HepG2 (cell line): Measurements from ENCODE around the gene HNRNPM. TPM values are rescaled to one million over a fixed set of nuclear protein-coding genes. Genes with fewer than 3 reads are reported as not detected.

ENCODE experiments used
- ARID2 ChIP-seq: sonication (generic); formaldehyde crosslinking; IDR thresholded peaks from 2 replicates; pipeline ENCODE4 v1.8.1; 2022; ENCODE audit warnings: mild to moderate bottlenecking, missing genetic modification reagents, borderline replicate concordance
- ATM ChIP-seq: fragments of 450-650 bp; IDR thresholded peaks from 2 replicates; pipeline ENCODE4 v1.7.1; 2017; ENCODE audit warnings: mild to moderate bottlenecking, borderline replicate concordance
- ATRX ChIP-seq: sonication (generic); formaldehyde crosslinking; IDR thresholded peaks from 2 replicates; pipeline ENCODE4 v1.4.0; 2020; ENCODE audit warnings: missing genetic modification reagents, borderline replicate concordance
- HES4 ChIP-seq: sonication (generic); formaldehyde crosslinking; IDR thresholded peaks from 2 replicates; pipeline ENCODE4 v1.9.0; 2021; ENCODE audit warnings: mild to moderate bottlenecking, missing genetic modification reagents, borderline replicate concordance
- KDM1A ChIP-seq: IDR thresholded peaks from 2 replicates; pipeline ENCODE4 v1.6.1; 2016; ENCODE audit warnings: missing compliant biosample characterization
- MEIS1 ChIP-seq: sonication (generic); formaldehyde crosslinking; IDR thresholded peaks from 2 replicates; pipeline ENCODE4 v1.9.0; 2021; ENCODE audit warnings: mild to moderate bottlenecking, missing genetic modification reagents, moderate library complexity, borderline replicate concordance
- MXI1 ChIP-seq: IDR thresholded peaks from 3 replicates; pipeline ENCODE4 v1.6.1; 2012; ENCODE audit warnings: low read depth, low read length, inconsistent platforms, borderline replicate concordance
- NRL ChIP-seq: sonication (generic); formaldehyde crosslinking; IDR thresholded peaks from 2 replicates; pipeline ENCODE4 v1.5.0; 2020; ENCODE audit warnings: missing genetic modification reagents, mild to moderate bottlenecking, moderate library complexity, borderline replicate concordance
- STAT5B ChIP-seq: sonication (generic); formaldehyde crosslinking; IDR thresholded peaks from 2 replicates; pipeline ENCODE4 v1.4.0; 2020; ENCODE audit warnings: missing genetic modification reagents
- ZFP90 ChIP-seq: sonication (generic); formaldehyde crosslinking; IDR thresholded peaks from 2 replicates; pipeline ENCODE4 v1.8.0; 2022; ENCODE audit warnings: missing genetic modification reagents, mild to moderate bottlenecking, inconsistent platforms, borderline replicate concordance
- ZNF138 ChIP-seq: sonication (generic); formaldehyde crosslinking; IDR thresholded peaks from 2 replicates; pipeline ENCODE4 v1.5.0; 2020; ENCODE audit warnings: mild to moderate bottlenecking, low read depth, missing genetic modification reagents
- ZNF180 ChIP-seq: sonication (generic); formaldehyde crosslinking; IDR thresholded peaks from 2 replicates; pipeline ENCODE4 v1.4.0; 2020; ENCODE audit warnings: low read depth, missing genetic modification reagents, borderline replicate concordance
- ZNF225 ChIP-seq: sonication (generic); formaldehyde crosslinking; IDR thresholded peaks from 2 replicates; pipeline ENCODE4 v1.4.0; 2020; ENCODE audit warnings: mild to moderate bottlenecking, missing genetic modification reagents
- ZNF333 ChIP-seq: sonication (generic); formaldehyde crosslinking; IDR thresholded peaks from 2 replicates; pipeline ENCODE4 v1.4.0; 2020; ENCODE audit warnings: mild to moderate bottlenecking, missing genetic modification reagents, borderline replicate concordance
- ZNF589 ChIP-seq: sonication (generic); formaldehyde crosslinking; conservative IDR thresholded peaks from 2 replicates; pipeline ENCODE4 v1.8.0; 2022; ENCODE audit warnings: mild to moderate bottlenecking, moderate library complexity, missing genetic modification reagents
- ZNF703 ChIP-seq: sonication (generic); formaldehyde crosslinking; IDR thresholded peaks from 2 replicates; pipeline ENCODE4 v1.5.1; 2020; ENCODE audit warnings: missing genetic modification reagents, mild to moderate bottlenecking, moderate library complexity, borderline replicate concordance
- polyA plus RNA-seq, 8 experiments: library from polyadenylated mRNA; depleted of rRNA in 3 of 8; stranded (reverse) in 7 of 8; unstranded in 1 of 8; fragments of >200 nt; fragmentation: Illumina TruSeq in 4 of 8; extraction: Trizol in 4 of 8; gene quantifications; 2 replicates each; pipeline versions ENCODE4 v1.2.1 to v1.2.3, GENCODE V29; 2011 to 2016; ENCODE audit warnings: low read depth in 4 of 8, missing spikeins in 1 of 8, mixed read lengths in 1 of 8; ENCODE audit not compliant: insufficient read depth in 1 of 8
- total RNA-seq, 5 experiments: library from RNA; depleted of rRNA; stranded (reverse); fragments of >200 nt; fragmentation: Illumina TruSeq; extraction: Trizol; gene quantifications; 2 replicates each; pipeline ENCODE4 v1.2.3, GENCODE V29; 2016; ENCODE audit warnings: low read depth in 1 of 5
- TF ChIP-seq, protein P1 (sequence below): IDR thresholded peaks from 2 replicates; pipeline ENCODE4 v1.6.1; 2016; ENCODE audit warnings: missing biosample characterization, missing genetic modification reagents, low read depth
- TF ChIP-seq, protein P2 (sequence below): sonication (generic); formaldehyde crosslinking; IDR thresholded peaks from 2 replicates; pipeline ENCODE4 v1.5.0; 2020; ENCODE audit warnings: mild to moderate bottlenecking, missing genetic modification reagents, borderline replicate concordance
- TF ChIP-seq, protein P3 (sequence below): sonication (generic); formaldehyde crosslinking; IDR thresholded peaks from 2 replicates; pipeline ENCODE4 v1.5.1; 2020; ENCODE audit warnings: mild to moderate bottlenecking, moderate library complexity, missing genetic modification reagents
- TF ChIP-seq, protein P4 (sequence below): sonication (generic); formaldehyde crosslinking; conservative IDR thresholded peaks from 2 replicates; pipeline ENCODE4 v1.4.0; 2020; ENCODE audit warnings: missing genetic modification reagents

Gene HNRNPM
- total and polyA plus RNA-seq, 2 of the 13 experiments (the other 11 are each of a cell fraction or from before 2014, with no cell fraction given) = 56.7 to 102 TPM

DNA sequence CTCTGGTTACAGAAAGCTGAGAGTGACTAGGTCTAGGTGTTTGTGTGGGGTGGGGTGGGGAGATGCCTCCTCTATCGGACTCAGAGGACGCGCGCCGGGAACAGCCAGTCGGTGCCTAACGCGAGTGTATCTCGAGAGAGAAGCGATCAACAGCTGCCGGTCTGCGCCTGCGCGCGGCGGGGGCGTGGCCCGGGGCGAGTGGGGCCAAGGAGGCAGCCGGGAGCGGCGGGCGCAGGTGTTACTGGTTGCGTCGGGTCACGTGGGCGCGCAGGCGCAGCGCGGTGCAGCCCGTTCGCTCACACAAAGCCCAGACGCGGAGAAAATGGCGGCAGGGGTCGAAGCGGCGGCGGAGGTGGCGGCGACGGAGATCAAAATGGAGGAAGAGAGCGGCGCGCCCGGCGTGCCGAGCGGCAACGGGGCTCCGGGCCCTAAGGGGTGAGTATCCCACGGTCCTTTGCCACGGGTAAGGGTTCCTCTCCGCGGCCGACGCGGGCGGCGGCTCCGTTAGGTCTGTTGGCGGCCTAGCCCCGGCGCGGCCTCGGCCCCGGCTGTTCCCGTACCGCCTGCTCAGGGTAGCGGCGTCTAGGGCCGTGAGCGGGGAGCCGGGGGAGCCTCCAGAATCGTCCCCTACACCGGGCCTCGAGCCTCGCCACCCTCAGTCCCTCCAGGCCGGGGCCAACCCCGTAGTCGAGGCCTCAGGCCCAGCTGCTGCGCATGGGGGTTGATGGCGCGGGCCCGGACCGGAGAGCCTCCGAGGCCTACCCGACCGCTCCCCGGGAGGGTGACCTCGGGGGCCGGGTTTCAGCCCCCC lies at the start of gene HNRNPM (continued):
- TF ChIP-seq ZFP90 (CRISPR knock-in tag) (peak; percentile 94), MXI1 (peak; percentile 78; the same call in 1 of the 3 replicates), ZNF138 (CRISPR knock-in tag) (no peak), STAT5B (CRISPR knock-in tag) (no peak), ZNF180 (peak; percentile 27; the same call in 1 of the 2 replicates), ZNF703 (CRISPR knock-in tag) (no peak), KDM1A (CRISPR knock-in tag) (no peak), NRL (CRISPR knock-in tag) (no peak), ARID2 (no peak; the same call in 1 of the 2 replicates), MEIS1 (CRISPR knock-in tag) (no peak), ZNF589 (CRISPR knock-in tag) (no peak), ZNF225 (CRISPR knock-in tag) (no peak; the same call in 1 of the 2 replicates), ATM (no peak), ZNF333 (CRISPR knock-in tag) (0 out of 2 replicates have a peak, but pooled peaks have one; percentile 50), ATRX (CRISPR knock-in tag) (no peak), HES4 (CRISPR knock-in tag) (peak; percentile 85)
- TF ChIP-seq, protein P1, sequence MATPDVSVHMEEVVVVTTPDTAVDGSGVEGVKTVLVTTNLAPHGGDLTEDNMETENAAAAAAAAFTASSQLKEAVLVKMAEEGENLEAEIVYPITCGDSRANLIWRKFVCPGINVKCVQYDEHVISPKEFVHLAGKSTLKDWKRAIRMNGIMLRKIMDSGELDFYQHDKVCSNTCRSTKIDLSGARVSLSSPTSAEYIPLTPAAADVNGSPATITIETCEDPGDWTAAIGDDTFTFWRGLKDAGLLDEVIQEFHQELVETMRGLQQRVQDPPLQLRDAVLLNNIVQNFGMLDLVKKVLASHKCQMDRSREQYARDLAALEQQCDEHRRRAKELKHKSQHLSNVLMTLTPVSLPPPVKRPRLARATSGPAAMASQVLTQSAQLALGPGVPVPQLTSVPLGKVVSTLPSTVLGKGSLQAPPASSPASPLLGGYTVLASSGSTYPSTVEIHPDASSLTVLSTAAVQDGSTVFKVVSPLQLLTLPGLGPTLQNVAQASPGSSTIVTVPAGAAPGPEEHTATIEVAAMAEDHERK = no peak
- TF ChIP-seq, protein P2, sequence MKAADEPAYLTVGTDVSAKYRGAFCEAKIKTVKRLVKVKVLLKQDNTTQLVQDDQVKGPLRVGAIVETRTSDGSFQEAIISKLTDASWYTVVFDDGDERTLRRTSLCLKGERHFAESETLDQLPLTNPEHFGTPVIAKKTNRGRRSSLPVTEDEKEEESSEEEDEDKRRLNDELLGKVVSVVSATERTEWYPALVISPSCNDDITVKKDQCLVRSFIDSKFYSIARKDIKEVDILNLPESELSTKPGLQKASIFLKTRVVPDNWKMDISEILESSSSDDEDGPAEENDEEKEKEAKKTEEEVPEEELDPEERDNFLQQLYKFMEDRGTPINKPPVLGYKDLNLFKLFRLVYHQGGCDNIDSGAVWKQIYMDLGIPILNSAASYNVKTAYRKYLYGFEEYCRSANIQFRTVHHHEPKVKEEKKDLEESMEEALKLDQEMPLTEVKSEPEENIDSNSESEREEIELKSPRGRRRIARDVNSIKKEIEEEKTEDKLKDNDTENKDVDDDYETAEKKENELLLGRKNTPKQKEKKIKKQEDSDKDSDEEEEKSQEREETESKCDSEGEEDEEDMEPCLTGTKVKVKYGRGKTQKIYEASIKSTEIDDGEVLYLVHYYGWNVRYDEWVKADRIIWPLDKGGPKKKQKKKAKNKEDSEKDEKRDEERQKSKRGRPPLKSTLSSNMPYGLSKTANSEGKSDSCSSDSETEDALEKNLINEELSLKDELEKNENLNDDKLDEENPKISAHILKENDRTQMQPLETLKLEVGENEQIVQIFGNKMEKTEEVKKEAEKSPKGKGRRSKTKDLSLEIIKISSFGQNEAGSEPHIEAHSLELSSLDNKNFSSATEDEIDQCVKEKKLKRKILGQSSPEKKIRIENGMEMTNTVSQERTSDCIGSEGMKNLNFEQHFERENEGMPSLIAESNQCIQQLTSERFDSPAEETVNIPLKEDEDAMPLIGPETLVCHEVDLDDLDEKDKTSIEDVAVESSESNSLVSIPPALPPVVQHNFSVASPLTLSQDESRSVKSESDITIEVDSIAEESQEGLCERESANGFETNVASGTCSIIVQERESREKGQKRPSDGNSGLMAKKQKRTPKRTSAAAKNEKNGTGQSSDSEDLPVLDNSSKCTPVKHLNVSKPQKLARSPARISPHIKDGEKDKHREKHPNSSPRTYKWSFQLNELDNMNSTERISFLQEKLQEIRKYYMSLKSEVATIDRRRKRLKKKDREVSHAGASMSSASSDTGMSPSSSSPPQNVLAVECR (CRISPR knock-in tag) = peak; percentile 83
- TF ChIP-seq, protein P3, sequence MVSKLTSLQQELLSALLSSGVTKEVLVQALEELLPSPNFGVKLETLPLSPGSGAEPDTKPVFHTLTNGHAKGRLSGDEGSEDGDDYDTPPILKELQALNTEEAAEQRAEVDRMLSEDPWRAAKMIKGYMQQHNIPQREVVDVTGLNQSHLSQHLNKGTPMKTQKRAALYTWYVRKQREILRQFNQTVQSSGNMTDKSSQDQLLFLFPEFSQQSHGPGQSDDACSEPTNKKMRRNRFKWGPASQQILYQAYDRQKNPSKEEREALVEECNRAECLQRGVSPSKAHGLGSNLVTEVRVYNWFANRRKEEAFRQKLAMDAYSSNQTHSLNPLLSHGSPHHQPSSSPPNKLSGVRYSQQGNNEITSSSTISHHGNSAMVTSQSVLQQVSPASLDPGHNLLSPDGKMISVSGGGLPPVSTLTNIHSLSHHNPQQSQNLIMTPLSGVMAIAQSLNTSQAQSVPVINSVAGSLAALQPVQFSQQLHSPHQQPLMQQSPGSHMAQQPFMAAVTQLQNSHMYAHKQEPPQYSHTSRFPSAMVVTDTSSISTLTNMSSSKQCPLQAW = peak; percentile 47; the same call in 1 of the 2 replicates
- TF ChIP-seq, protein P4, sequence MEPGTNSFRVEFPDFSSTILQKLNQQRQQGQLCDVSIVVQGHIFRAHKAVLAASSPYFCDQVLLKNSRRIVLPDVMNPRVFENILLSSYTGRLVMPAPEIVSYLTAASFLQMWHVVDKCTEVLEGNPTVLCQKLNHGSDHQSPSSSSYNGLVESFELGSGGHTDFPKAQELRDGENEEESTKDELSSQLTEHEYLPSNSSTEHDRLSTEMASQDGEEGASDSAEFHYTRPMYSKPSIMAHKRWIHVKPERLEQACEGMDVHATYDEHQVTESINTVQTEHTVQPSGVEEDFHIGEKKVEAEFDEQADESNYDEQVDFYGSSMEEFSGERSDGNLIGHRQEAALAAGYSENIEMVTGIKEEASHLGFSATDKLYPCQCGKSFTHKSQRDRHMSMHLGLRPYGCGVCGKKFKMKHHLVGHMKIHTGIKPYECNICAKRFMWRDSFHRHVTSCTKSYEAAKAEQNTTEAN (CRISPR knock-in tag) = no peak
